ENCODE data around the gene AKR1B15.
"Not testable (repeated sequence)": the region's sequence is repeated elsewhere in the genome, so short reads cannot be mapped to it uniquely, and the experiment has no call there.

Gene AKR1B15

GRCh38 chr7:134534633-134535032 is 14.3 kb upstream of the AKR1B15 start:
- no peak overlapping the region for H3K27ac ChIP-seq (ENCODE audit: low read depth, low read length, poor library complexity, severe bottlenecking)
- no peaks in the 10 kb centered on the region for H3K36me3 ChIP-seq (ENCODE audit: insufficient read depth, low read length)
- H3K27me3 ChIP-seq (ENCODE audit: insufficient read depth, low read length), result no peaks in the 10 kb centered on the region; the same call in 1 of the 2 replicates
- no peak for TF ChIP-seq EZH2 (IDR thresholded peaks at IDR 0.05; ENCODE audit: borderline replicate concordance, low read length)
- no peak overlapping the region for H3K9ac ChIP-seq (ENCODE audit: low read length)
- H3K9me2 ChIP-seq (ENCODE audit: low read depth, low read length), result no peaks in the 10 kb centered on the region
- H4K20me1 ChIP-seq (ENCODE audit: insufficient read depth, low read length), result no peaks in the 10 kb centered on the region
- H2AFZ ChIP-seq (ENCODE audit: low read length), result no peak overlapping the region
- no peaks in the 10 kb centered on the region for H3K9me3 ChIP-seq (ENCODE audit: low read length)
- no peak overlapping the region for H3K4me2 ChIP-seq (ENCODE audit: low read length)
- no peaks in the 10 kb centered on the region for H3K79me2 ChIP-seq (ENCODE audit: insufficient read depth, low read length)
- H3K4me1 ChIP-seq (ENCODE audit: insufficient read depth, low read length, severe bottlenecking), result no peaks in the 10 kb centered on the region
- H3F3A ChIP-seq (ENCODE audit: insufficient read depth, low read length), result no peaks in the 10 kb centered on the region
- H3K4me3 ChIP-seq (ENCODE audit: low read depth, low read length, poor library complexity, severe bottlenecking), result no peak overlapping the region

- Histone ChIP-seq H3K4me2 (ENCODE audit: low read length) (no peak overlapping the region), H3K4me3 (ENCODE audit: low read depth, low read length, poor library complexity, severe bottlenecking) (no peak overlapping the region), H3K27ac (ENCODE audit: low read depth, low read length, poor library complexity, severe bottlenecking) (no peak overlapping the region), H4K20me1 (ENCODE audit: insufficient read depth, low read length) (no peaks in the 10 kb centered on the region), H3K9ac (ENCODE audit: low read length) (no peak overlapping the region), H3K9me3 (ENCODE audit: low read length) (no peaks in the 10 kb centered on the region), H3K79me2 (ENCODE audit: insufficient read depth, low read length) (no peaks in the 10 kb centered on the region), H3K27me3 (ENCODE audit: insufficient read depth, low read length) (no peaks in the 10 kb centered on the region; the same call in 1 of the 2 replicates), H2AFZ (ENCODE audit: low read length) (no peak overlapping the region), H3K9me2 (ENCODE audit: low read depth, low read length) (no peaks in the 10 kb centered on the region), H3F3A (ENCODE audit: insufficient read depth, low read length) (no peaks in the 10 kb centered on the region), H3K4me1 (ENCODE audit: insufficient read depth, low read length, severe bottlenecking) (no peaks in the 10 kb centered on the region), H3K36me3 (ENCODE audit: insufficient read depth, low read length) (no peaks in the 10 kb centered on the region)
- TF ChIP-seq EZH2 (IDR thresholded peaks at IDR 0.05; ENCODE audit: borderline replicate concordance, low read length) (no peak), CTCF (IDR thresholded peaks at IDR 0.05; ENCODE audit: low read length) (no peak)
Observed at GRCh38 chr7:134535272-134535918, 13.5 kb upstream of the AKR1B15 start.

GRCh38 chr7:134535919-134536299 is 13.0 kb upstream of the AKR1B15 start:
- H2AFZ ChIP-seq (ENCODE audit: low read length), result no peak overlapping the region
- no peak overlapping the region for H3K4me2 ChIP-seq (ENCODE audit: low read length)
- TF ChIP-seq EZH2 (IDR thresholded peaks at IDR 0.05; ENCODE audit: borderline replicate concordance, low read length) (no peak), CTCF (IDR thresholded peaks at IDR 0.05; ENCODE audit: low read length) (no peak)
- no peaks in the 10 kb centered on the region for H3K79me2 ChIP-seq (ENCODE audit: insufficient read depth, low read length)
- H3K36me3 ChIP-seq (ENCODE audit: insufficient read depth, low read length), result no peaks in the 10 kb centered on the region
- no peaks in the 10 kb centered on the region for H3K9me2 ChIP-seq (ENCODE audit: low read depth, low read length)
- H4K20me1 ChIP-seq (ENCODE audit: insufficient read depth, low read length), result no peaks in the 10 kb centered on the region
- H3K27me3 ChIP-seq (ENCODE audit: insufficient read depth, low read length), result no peaks in the 10 kb centered on the region; the same call in 1 of the 2 replicates
- no peaks in the 10 kb centered on the region for H3K4me1 ChIP-seq (ENCODE audit: insufficient read depth, low read length, severe bottlenecking)
- no peak overlapping the region for H3K27ac ChIP-seq (ENCODE audit: low read depth, low read length, poor library complexity, severe bottlenecking)
- H3K9ac ChIP-seq (ENCODE audit: low read length), result no peak overlapping the region
- H3F3A ChIP-seq (ENCODE audit: insufficient read depth, low read length), result no peaks in the 10 kb centered on the region
- no peak overlapping the region for H3K4me3 ChIP-seq (ENCODE audit: low read depth, low read length, poor library complexity, severe bottlenecking)
- H3K9me3 ChIP-seq (ENCODE audit: low read length), result no peaks in the 10 kb centered on the region

- H3K36me3 ChIP-seq (ENCODE audit: insufficient read depth, low read length); H3K9ac ChIP-seq (ENCODE audit: low read length); H3K4me1 ChIP-seq (ENCODE audit: insufficient read depth, low read length, severe bottlenecking); H3K9me2 ChIP-seq (ENCODE audit: low read depth, low read length); H3K4me3 ChIP-seq (ENCODE audit: low read depth, low read length, poor library complexity, severe bottlenecking); H3F3A ChIP-seq (ENCODE audit: insufficient read depth, low read length); H3K9me3 ChIP-seq (ENCODE audit: low read length); H3K27me3 ChIP-seq (ENCODE audit: insufficient read depth, low read length); H3K79me2 ChIP-seq (ENCODE audit: insufficient read depth, low read length); H3K4me2 ChIP-seq (ENCODE audit: low read length); H4K20me1 ChIP-seq (ENCODE audit: insufficient read depth, low read length); H3K27ac ChIP-seq (ENCODE audit: low read depth, low read length, poor library complexity, severe bottlenecking); H2AFZ ChIP-seq (ENCODE audit: low read length): not testable (repeated sequence)
Observed at GRCh38 chr7:134536558-134536957, 12.4 kb upstream of the AKR1B15 start.

GRCh38 chr7:134537273-134537781 is 11.6 kb upstream of the AKR1B15 start:
- H3K4me3 ChIP-seq (ENCODE audit: low read depth, low read length, poor library complexity, severe bottlenecking); H3K9me2 ChIP-seq (ENCODE audit: low read depth, low read length); H3K4me1 ChIP-seq (ENCODE audit: insufficient read depth, low read length, severe bottlenecking); H3K27ac ChIP-seq (ENCODE audit: low read depth, low read length, poor library complexity, severe bottlenecking); H3K79me2 ChIP-seq (ENCODE audit: insufficient read depth, low read length); H2AFZ ChIP-seq (ENCODE audit: low read length); H3K9me3 ChIP-seq (ENCODE audit: low read length); H3K27me3 ChIP-seq (ENCODE audit: insufficient read depth, low read length); H3K4me2 ChIP-seq (ENCODE audit: low read length); H3K9ac ChIP-seq (ENCODE audit: low read length); H3K36me3 ChIP-seq (ENCODE audit: insufficient read depth, low read length); H3F3A ChIP-seq (ENCODE audit: insufficient read depth, low read length); H4K20me1 ChIP-seq (ENCODE audit: insufficient read depth, low read length): not testable (repeated sequence)
